ENCODE data around the gene NRG2. TPM values are rescaled to one million over a fixed set of nuclear protein-coding genes. Genes with fewer than 3 reads are reported as not detected.

Gene NRG2
- polyA plus RNA-seq, 1 of the 3 experiments (the other 2 are of a cell fraction): 3.7 TPM

DNA sequence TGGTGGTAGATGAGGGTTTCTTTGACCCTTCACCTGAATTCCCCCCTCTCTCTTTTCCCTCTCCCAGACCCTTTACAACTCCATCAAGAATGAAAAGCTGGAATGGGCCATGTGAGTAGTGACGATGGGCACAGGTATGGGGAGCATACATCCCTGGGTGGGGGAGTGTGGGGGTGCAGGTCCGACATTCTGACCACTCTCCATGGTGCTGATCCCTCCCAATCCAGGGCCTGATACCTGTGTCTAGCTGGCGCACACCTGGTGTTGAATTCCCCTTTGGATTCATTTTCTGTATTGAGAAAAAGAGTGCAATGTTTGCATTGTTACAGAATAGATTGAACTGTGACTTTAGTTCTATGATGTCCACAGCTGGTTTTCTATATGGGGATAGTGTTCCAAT lies 207.4 kb downstream of the NRG2 start:
- H3K4me2 ChIP-seq: no peak overlapping the region
- H2AFZ ChIP-seq (ENCODE audit: low read depth): no peak overlapping the region
- peaks cover 13% of the 10 kb centered on the region for H3K27me3 ChIP-seq (ENCODE audit: insufficient read depth)
- H3K79me2 ChIP-seq (ENCODE audit: insufficient read depth): no peaks in the 10 kb centered on the region
- DNase-seq: no peak
- 65% methylated on average over 3 of the region's 3 CpGs for WGBS (ENCODE audit: low lambda C conversion rate)
- H3F3A ChIP-seq (replicated peaks; ENCODE audit: insufficient read depth): no peaks in the 10 kb centered on the region
- H3K9me2 ChIP-seq: no peaks in the 10 kb centered on the region
- H3K4me3 ChIP-seq (ENCODE audit: low read depth in 2 of 2, low read length in 1 of 2): no peak overlapping the region
- H3K4me1 ChIP-seq (ENCODE audit: control insufficient read depth in 1 of 2, insufficient read depth in 2 of 2, low read depth in 1 of 2, low read length in 1 of 2): no peaks in the 10 kb centered on the region
- CTCF ChIA-PET: interaction anchor here (1.0 to 1.8 kb wide), 3 partner anchors 48 to 133 kb away, joined by 3 to 7 read pairs (median 6); no protein-coding TSS in a partner anchor
- TF ChIP-seq NFIC (IDR thresholded peaks at IDR 0.05; ENCODE audit: borderline replicate concordance): no peak
- TF ChIP-seq, protein P1, sequence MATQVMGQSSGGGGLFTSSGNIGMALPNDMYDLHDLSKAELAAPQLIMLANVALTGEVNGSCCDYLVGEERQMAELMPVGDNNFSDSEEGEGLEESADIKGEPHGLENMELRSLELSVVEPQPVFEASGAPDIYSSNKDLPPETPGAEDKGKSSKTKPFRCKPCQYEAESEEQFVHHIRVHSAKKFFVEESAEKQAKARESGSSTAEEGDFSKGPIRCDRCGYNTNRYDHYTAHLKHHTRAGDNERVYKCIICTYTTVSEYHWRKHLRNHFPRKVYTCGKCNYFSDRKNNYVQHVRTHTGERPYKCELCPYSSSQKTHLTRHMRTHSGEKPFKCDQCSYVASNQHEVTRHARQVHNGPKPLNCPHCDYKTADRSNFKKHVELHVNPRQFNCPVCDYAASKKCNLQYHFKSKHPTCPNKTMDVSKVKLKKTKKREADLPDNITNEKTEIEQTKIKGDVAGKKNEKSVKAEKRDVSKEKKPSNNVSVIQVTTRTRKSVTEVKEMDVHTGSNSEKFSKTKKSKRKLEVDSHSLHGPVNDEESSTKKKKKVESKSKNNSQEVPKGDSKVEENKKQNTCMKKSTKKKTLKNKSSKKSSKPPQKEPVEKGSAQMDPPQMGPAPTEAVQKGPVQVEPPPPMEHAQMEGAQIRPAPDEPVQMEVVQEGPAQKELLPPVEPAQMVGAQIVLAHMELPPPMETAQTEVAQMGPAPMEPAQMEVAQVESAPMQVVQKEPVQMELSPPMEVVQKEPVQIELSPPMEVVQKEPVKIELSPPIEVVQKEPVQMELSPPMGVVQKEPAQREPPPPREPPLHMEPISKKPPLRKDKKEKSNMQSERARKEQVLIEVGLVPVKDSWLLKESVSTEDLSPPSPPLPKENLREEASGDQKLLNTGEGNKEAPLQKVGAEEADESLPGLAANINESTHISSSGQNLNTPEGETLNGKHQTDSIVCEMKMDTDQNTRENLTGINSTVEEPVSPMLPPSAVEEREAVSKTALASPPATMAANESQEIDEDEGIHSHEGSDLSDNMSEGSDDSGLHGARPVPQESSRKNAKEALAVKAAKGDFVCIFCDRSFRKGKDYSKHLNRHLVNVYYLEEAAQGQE (IDR thresholded peaks at IDR 0.05; ENCODE audit: low read depth, low read length): peak; percentile 90
- TF ChIP-seq GATA2 (CRISPR knock-in tag; IDR thresholded peaks at IDR 0.05): no peak
- POLR2A ChIA-PET: no interaction called here
- H3K9ac ChIP-seq: no peak overlapping the region
- H4K20me1 ChIP-seq (ENCODE audit: insufficient read depth): no peaks in the 10 kb centered on the region
- no peaks in the 10 kb centered on the region for H3K9me3 ChIP-seq
- H3K36me3 ChIP-seq (replicated peaks in 1 of 2; ENCODE audit: control insufficient read depth in 1 of 2, insufficient read depth in 2 of 2, low read length in 1 of 2): no peaks in the 10 kb centered on the region
- no peak overlapping the region for H3K27ac ChIP-seq (ENCODE audit: low read depth in 2 of 2, low read length in 1 of 2)

- Histone ChIP-seq H3K79me2 (ENCODE audit: insufficient read depth) (no peaks in the 10 kb centered on the region), H3K4me3 (ENCODE audit: low read depth in 2 of 2, low read length in 1 of 2) (no peak overlapping the region), H3K9me3 (no peaks in the 10 kb centered on the region), H3K9ac (no peak overlapping the region), H3K27ac (ENCODE audit: low read depth in 2 of 2, low read length in 1 of 2) (no peak overlapping the region), H3K4me1 (ENCODE audit: control insufficient read depth in 1 of 2, insufficient read depth in 2 of 2, low read depth in 1 of 2, low read length in 1 of 2) (no peaks in the 10 kb centered on the region), H3K27me3 (ENCODE audit: insufficient read depth) (peaks cover 13% of the 10 kb centered on the region), H3F3A (replicated peaks; ENCODE audit: insufficient read depth) (no peaks in the 10 kb centered on the region), H3K36me3 (replicated peaks in 1 of 2; ENCODE audit: control insufficient read depth in 1 of 2, insufficient read depth in 2 of 2, low read length in 1 of 2) (no peaks in the 10 kb centered on the region), H3K4me2 (no peak overlapping the region), H2AFZ (ENCODE audit: low read depth) (no peak overlapping the region), H3K9me2 (no peaks in the 10 kb centered on the region), H4K20me1 (ENCODE audit: insufficient read depth) (no peaks in the 10 kb centered on the region)
- 28% methylated on average over 3 of the region's 3 CpGs for WGBS (ENCODE audit: low lambda C conversion rate)
- TF ChIP-seq RXRA (IDR thresholded peaks at IDR 0.05; ENCODE audit: borderline replicate concordance, low read depth) (no peak), TEAD4 (IDR thresholded peaks at IDR 0.05; ENCODE audit: borderline replicate concordance, insufficient read depth) (no peak), POLR2AphosphoS5 (IDR thresholded peaks at IDR 0.05; ENCODE audit: low read depth, low read length) (no peak), FOXM1 (IDR thresholded peaks at IDR 0.05; ENCODE audit: low read depth) (no peak), EZH2phosphoT487 (IDR thresholded peaks at IDR 0.05; ENCODE audit: borderline replicate concordance, low read depth) (no peak), CTCF (IDR thresholded peaks at IDR 0.05) (no peak), NRF1 (IDR thresholded peaks at IDR 0.05; ENCODE audit: low read depth, low read length) (no peak), USF2 (IDR thresholded peaks at IDR 0.05; ENCODE audit: borderline replicate concordance, low read depth, low read length) (no peak), SMC3 (IDR thresholded peaks at IDR 0.05; ENCODE audit: low read depth, low read length) (no peak), EP300 (IDR thresholded peaks at IDR 0.05; ENCODE audit: borderline replicate concordance in 1 of 2, low read depth in 1 of 2, low read length in 1 of 2) (no peak)
- TF ChIP-seq, protein P2, sequence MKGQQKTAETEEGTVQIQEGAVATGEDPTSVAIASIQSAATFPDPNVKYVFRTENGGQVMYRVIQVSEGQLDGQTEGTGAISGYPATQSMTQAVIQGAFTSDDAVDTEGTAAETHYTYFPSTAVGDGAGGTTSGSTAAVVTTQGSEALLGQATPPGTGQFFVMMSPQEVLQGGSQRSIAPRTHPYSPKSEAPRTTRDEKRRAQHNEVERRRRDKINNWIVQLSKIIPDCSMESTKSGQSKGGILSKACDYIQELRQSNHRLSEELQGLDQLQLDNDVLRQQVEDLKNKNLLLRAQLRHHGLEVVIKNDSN (IDR thresholded peaks at IDR 0.05; ENCODE audit: borderline replicate concordance, low read depth): no peak
- DNase-seq: no peak
- ChIA-PET POLR2A (interaction anchor here (0.7 kb wide), 1 partner anchor 10 kb away, joined by 4 read pairs; no protein-coding TSS in a partner anchor), CTCF (interaction anchor here (1.0 to 2.0 kb wide), 6 partner anchors 10 to 135 kb away, joined by 4 to 9 read pairs (median 4); no protein-coding TSS in a partner anchor)
Measured at GRCh38 chr5:139833525-139833924, 209.6 kb downstream of the NRG2 start.
